Activated naive CD8-positive, alpha-beta T cell (primary cell): ENCODE data around the gene TESK2.
A peak's percentile ranks its signal among the peaks of the same experiment; 100 is the strongest.
"Not testable (repeated sequence)": the region's sequence is repeated elsewhere in the genome, so short reads cannot be mapped to it uniquely, and the experiment has no call there.

Source experiments
- H3K27ac Mint-ChIP-seq: one replicate; pipeline ENCODE4 v1.8.0; 2021; ENCODE audit warnings: mixed read lengths
- H3K27me3 Mint-ChIP-seq: one replicate; pipeline ENCODE4 v1.8.0; 2021; ENCODE audit warnings: mixed read lengths
- H3K36me3 Mint-ChIP-seq: one replicate; pipeline ENCODE4 v1.8.0; 2021; ENCODE audit warnings: mixed read lengths
- H3K4me1 Mint-ChIP-seq: one replicate; pipeline ENCODE4 v1.8.0; 2021; ENCODE audit warnings: low read depth, mixed read lengths
- H3K4me3 Mint-ChIP-seq: one replicate; pipeline ENCODE4 v1.8.0; 2021; ENCODE audit warnings: mild to moderate bottlenecking, mixed read lengths
- H3K9me3 Mint-ChIP-seq: one replicate; pipeline ENCODE4 v1.8.0; 2021; ENCODE audit warnings: low read depth, mixed read lengths

The TESK2 gene

GRCh38 chr1:45493116-45493697 is 2.2 kb upstream of the TESK2 start:
- H3K36me3 Mint-ChIP-seq, result no peaks in the 10 kb centered on the region
- no peaks in the 10 kb centered on the region for H3K27me3 Mint-ChIP-seq
- H3K4me3 Mint-ChIP-seq, result no peak overlapping the region
- H3K27ac Mint-ChIP-seq, result no peak overlapping the region
- peaks cover 3% of the 10 kb centered on the region for H3K4me1 Mint-ChIP-seq
- no peaks in the 10 kb centered on the region for H3K9me3 Mint-ChIP-seq

DNA sequence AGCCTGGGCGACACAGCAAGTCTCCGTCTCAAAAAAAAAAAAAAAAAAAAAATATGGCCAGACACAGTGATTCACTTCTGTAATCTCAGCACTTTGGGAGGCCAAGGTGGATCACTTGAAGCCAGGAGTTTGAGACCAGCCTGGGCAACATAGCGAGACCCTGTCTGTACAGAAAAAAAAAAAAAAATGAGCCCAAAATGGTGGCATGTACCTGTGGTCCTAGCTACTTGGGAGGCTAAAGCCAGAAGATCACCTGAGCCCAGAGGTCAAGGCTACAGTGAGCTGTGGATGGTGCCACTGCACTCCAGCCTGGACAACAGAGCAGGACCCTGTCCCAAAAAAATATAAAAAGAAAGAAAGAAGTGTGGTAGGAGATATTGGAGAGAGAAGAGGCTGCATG is 1.7 kb upstream of the TESK2 start:
- no peak overlapping the region for H3K27ac Mint-ChIP-seq
- peaks cover 5% of the 10 kb centered on the region for H3K4me1 Mint-ChIP-seq
- H3K36me3 Mint-ChIP-seq, result no peaks in the 10 kb centered on the region
- no peak overlapping the region for H3K4me3 Mint-ChIP-seq
- H3K9me3 Mint-ChIP-seq, result no peaks in the 10 kb centered on the region
- H3K27me3 Mint-ChIP-seq, result no peaks in the 10 kb centered on the region

DNA sequence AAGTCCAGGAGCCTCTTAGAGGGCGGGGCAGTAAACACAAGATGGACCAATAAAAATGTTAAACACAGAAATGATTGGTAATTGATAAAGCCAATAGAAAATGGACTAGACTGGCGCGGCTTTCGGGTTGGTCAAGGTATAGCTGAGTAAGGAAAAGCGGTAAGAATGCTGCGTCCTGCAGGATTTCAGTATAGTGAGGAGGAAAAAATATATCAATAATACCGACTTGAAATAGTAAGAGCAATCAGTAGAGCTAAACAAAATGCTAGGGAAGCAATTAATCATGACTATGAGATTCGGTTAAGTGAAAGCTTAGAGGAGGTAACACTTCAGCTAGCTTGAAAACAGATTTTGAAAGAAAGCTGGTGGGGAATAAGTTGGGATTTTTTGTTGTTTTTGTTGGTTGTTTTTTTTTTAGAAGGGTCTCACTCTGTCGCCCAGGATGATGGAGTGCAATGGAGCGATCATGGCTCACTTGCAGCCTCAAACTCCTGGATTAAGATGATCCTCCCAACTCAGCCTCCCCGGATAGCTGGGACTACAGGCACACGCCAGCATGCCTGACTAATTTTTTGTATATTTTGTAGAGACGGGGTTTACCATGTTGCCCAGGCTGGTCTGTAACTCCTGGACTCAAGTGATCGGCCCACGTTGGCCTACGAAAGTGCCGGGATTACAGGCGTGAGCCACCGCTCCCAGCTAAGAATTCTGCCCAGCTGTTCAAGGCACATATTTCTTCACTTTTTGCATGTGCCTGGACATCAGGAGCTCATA is 711 bp upstream of the TESK2 start:
- H3K36me3 Mint-ChIP-seq, result no peaks in the 10 kb centered on the region
- no peak overlapping the region for H3K4me3 Mint-ChIP-seq
- H3K4me1 Mint-ChIP-seq, result peaks cover 5% of the 10 kb centered on the region
- no peaks in the 10 kb centered on the region for H3K9me3 Mint-ChIP-seq
- no peaks in the 10 kb centered on the region for H3K27me3 Mint-ChIP-seq
- no peak overlapping the region for H3K27ac Mint-ChIP-seq

- H3K36me3 Mint-ChIP-seq, result no peaks in the 10 kb centered on the region
- no peaks in the 10 kb centered on the region for H3K9me3 Mint-ChIP-seq
- no peaks in the 10 kb centered on the region for H3K27me3 Mint-ChIP-seq
- H3K4me1 Mint-ChIP-seq, result peaks cover 5% of the 10 kb centered on the region
- no peak overlapping the region for H3K27ac Mint-ChIP-seq
- H3K4me3 Mint-ChIP-seq, result no peak overlapping the region
Measured at GRCh38 chr1:45490121-45490625, 790 bp downstream of the TESK2 start.

DNA sequence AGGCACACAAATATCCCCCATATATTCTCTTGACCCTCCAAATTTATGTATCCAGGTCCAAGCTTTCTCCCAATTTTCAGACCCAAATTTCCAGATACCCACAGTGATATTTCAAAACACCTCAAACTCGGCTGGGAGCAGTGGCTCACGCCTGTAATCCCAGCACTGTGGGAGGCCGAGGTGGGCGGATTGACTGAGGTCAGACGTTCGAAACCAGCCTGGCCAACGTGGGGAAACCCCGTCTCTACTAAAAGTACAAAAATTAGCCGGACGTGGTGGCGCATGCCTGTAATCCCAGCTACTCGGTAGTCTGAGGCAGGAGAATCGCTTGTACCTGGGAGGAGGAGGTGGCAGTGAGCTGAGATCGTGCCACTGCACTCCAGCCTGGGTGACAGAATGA is 1.6 kb downstream of the TESK2 start:
- not testable (repeated sequence) for H3K9me3 Mint-ChIP-seq, H3K36me3 Mint-ChIP-seq, H3K27me3 Mint-ChIP-seq, H3K4me1 Mint-ChIP-seq
- Mint-ChIP-seq H3K4me3 (peak overlapping the region; percentile 14), H3K27ac (peak overlapping the region; percentile 7)

DNA sequence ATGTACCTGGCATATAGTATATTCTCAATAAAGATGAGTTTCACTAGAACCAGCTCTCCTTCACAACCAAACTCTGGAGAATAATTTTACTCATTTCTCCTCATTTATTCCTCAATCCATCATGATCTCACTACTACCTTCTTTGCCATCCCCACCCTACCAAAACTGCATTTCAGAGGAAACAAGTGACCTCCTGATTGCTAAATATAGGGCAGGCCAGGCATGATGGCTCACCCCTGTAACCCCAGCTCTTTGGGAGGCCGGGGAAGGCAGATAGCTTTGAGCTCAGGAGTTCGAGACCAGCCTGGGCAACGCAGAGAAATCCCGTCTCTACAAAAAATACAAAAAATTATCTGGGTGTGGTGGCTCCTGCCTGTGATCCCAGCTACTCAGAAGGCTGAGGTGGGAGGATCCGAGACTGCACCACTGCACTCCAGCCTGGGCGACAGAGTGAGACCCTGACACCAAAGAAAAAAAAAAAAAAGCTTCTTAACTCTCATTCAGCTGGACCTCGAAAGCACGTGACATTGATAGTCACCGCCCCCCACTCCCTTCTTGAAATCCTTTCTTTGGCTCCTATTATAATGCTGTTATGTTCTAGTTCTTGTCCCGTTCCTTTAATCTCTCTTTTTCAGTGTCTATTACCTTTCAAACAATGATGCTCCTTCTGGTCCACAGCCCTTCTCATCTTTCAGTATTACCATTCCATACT is 2.1 kb downstream of the TESK2 start:
- peak overlapping the region; percentile 14 for H3K4me3 Mint-ChIP-seq
- H3K36me3 Mint-ChIP-seq, result no peaks in the 10 kb centered on the region
- H3K27ac Mint-ChIP-seq, result peak overlapping the region; percentile 7
- H3K27me3 Mint-ChIP-seq, result no peaks in the 10 kb centered on the region
- H3K9me3 Mint-ChIP-seq, result no peaks in the 10 kb centered on the region
- H3K4me1 Mint-ChIP-seq, result peaks cover 5% of the 10 kb centered on the region

DNA sequence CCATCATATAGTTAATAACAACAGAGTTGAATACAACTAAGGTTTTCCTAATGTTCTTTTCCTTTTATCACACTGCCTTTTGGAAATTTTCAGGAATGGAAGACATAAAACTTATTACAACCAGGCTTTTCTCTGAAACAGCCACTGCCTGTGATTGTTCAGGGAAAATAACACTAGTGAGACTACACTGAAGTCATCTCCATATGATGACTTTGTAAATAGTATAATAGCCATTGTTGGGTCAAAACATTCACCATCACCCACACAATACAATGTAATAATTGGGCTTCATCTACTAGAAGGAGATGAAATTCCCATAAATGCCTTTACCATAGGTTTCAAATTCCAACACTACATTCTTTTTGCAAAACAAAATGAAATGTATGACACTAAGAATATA is 5.0 kb downstream of the TESK2 start:
- no peaks in the 10 kb centered on the region for H3K27me3 Mint-ChIP-seq
- no peak overlapping the region for H3K4me3 Mint-ChIP-seq
- no peaks in the 10 kb centered on the region for H3K9me3 Mint-ChIP-seq
- H3K27ac Mint-ChIP-seq, result no peak overlapping the region
- no peaks in the 10 kb centered on the region for H3K36me3 Mint-ChIP-seq
- H3K4me1 Mint-ChIP-seq, result peaks cover 3% of the 10 kb centered on the region

GRCh38 chr1:45479039-45479748 is 11.8 kb downstream of the TESK2 start:
- Mint-ChIP-seq H3K27ac (no peak overlapping the region), H3K36me3 (no peaks in the 10 kb centered on the region), H3K27me3 (no peaks in the 10 kb centered on the region), H3K4me3 (no peak overlapping the region), H3K4me1 (no peaks in the 10 kb centered on the region), H3K9me3 (no peaks in the 10 kb centered on the region)

GRCh38 chr1:45478121-45478814 is 12.7 kb downstream of the TESK2 start:
- no peak overlapping the region for H3K27ac Mint-ChIP-seq
- H3K4me3 Mint-ChIP-seq, result no peak overlapping the region

DNA sequence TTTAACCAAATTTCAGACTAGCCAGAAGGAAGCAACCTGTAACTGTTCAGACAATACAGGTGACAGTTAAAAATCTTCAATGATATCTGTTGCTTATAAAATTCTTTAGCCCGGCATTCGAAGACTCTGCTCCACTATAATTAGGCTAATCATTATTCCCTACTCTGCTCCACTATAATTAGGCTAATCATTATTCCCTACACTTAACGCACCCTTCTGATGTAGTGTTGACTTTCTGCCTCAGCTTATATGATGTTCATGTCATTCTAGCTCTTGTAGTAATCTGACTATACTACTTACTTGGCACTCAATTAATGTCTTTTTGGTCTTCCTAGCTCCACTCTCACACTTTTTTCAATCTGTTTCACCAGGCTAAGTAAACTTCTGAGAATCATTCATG is 13.3 kb downstream of the TESK2 start:
- no peaks in the 10 kb centered on the region for H3K4me1 Mint-ChIP-seq
- H3K4me3 Mint-ChIP-seq, result no peak overlapping the region
- no peaks in the 10 kb centered on the region for H3K27me3 Mint-ChIP-seq
- H3K36me3 Mint-ChIP-seq, result no peaks in the 10 kb centered on the region
- no peak overlapping the region for H3K27ac Mint-ChIP-seq
- no peaks in the 10 kb centered on the region for H3K9me3 Mint-ChIP-seq

More at GRCh38 chr1:45478121-45478814, 12.7 kb downstream of the TESK2 start:
- Mint-ChIP-seq H3K27me3 (no peaks in the 10 kb centered on the region), H3K9me3 (no peaks in the 10 kb centered on the region), H3K4me1 (no peaks in the 10 kb centered on the region), H3K36me3 (no peaks in the 10 kb centered on the region)

GRCh38 chr1:45474194-45474593 is 16.8 kb downstream of the TESK2 start:
- H3K36me3 Mint-ChIP-seq, H3K4me1 Mint-ChIP-seq, H3K4me3 Mint-ChIP-seq, H3K9me3 Mint-ChIP-seq, H3K27ac Mint-ChIP-seq, H3K27me3 Mint-ChIP-seq: not testable (repeated sequence)

- Mint-ChIP-seq H3K4me3 (no peak overlapping the region), H3K36me3 (no peaks in the 10 kb centered on the region), H3K9me3 (no peaks in the 10 kb centered on the region), H3K4me1 (no peaks in the 10 kb centered on the region), H3K27ac (no peak overlapping the region), H3K27me3 (no peaks in the 10 kb centered on the region)
Measured at GRCh38 chr1:45473302-45473701, 17.7 kb downstream of the TESK2 start.

GRCh38 chr1:45470306-45470798 is 20.6 kb downstream of the TESK2 start:
- Mint-ChIP-seq H3K4me3 (no peak overlapping the region), H3K9me3 (no peaks in the 10 kb centered on the region), H3K4me1 (no peaks in the 10 kb centered on the region), H3K36me3 (no peaks in the 10 kb centered on the region), H3K27ac (no peak overlapping the region), H3K27me3 (no peaks in the 10 kb centered on the region)

- H3K36me3 Mint-ChIP-seq, H3K4me1 Mint-ChIP-seq, H3K27me3 Mint-ChIP-seq, H3K9me3 Mint-ChIP-seq, H3K4me3 Mint-ChIP-seq, H3K27ac Mint-ChIP-seq: not testable (repeated sequence)
Measured at GRCh38 chr1:45467353-45467752, 23.6 kb downstream of the TESK2 start.
